PC-9 (cell line): Measurements from ENCODE around the gene CLNK.

Experiments
- EZH2 ChIP-seq: fragments of 200-600 bp; sonication (generic); IDR thresholded peaks from 2 replicates; pipeline ENCODE4 v1.8.0; 2017; ENCODE audit warnings: antibody characterized with exemption, low read depth
- TF ChIP-seq, protein P1 (sequence below): fragments of 200-600 bp; sonication (generic); conservative IDR thresholded peaks from 2 replicates; pipeline ENCODE4 v1.6.1; 2017; ENCODE audit warnings: mixed run types, antibody characterized with exemption, mild to moderate bottlenecking, moderate library complexity

GRCh38 chr4:10482913-10483312, 201.7 kb downstream of the CLNK start:
- TF ChIP-seq, protein P1, sequence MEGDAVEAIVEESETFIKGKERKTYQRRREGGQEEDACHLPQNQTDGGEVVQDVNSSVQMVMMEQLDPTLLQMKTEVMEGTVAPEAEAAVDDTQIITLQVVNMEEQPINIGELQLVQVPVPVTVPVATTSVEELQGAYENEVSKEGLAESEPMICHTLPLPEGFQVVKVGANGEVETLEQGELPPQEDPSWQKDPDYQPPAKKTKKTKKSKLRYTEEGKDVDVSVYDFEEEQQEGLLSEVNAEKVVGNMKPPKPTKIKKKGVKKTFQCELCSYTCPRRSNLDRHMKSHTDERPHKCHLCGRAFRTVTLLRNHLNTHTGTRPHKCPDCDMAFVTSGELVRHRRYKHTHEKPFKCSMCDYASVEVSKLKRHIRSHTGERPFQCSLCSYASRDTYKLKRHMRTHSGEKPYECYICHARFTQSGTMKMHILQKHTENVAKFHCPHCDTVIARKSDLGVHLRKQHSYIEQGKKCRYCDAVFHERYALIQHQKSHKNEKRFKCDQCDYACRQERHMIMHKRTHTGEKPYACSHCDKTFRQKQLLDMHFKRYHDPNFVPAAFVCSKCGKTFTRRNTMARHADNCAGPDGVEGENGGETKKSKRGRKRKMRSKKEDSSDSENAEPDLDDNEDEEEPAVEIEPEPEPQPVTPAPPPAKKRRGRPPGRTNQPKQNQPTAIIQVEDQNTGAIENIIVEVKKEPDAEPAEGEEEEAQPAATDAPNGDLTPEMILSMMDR = no peak
- TF ChIP-seq EZH2 = no peak
